GM19043 (cell line): ENCODE data around the gene ARL3.
A peak's percentile ranks its signal among the peaks of the same experiment; 100 is the strongest.
"Not testable (repeated sequence)": the region's sequence is repeated elsewhere in the genome, so short reads cannot be mapped to it uniquely, and the experiment has no call there.

ENCODE experiments used
- ATAC-seq: cut with Tn5 transposase; IDR thresholded peaks from one replicate; pipeline ENCODE4 v1.9.1; 2021; ENCODE audit warnings: low read depth; ENCODE audit not compliant: unreplicated experiment

Gene ARL3

DNA sequence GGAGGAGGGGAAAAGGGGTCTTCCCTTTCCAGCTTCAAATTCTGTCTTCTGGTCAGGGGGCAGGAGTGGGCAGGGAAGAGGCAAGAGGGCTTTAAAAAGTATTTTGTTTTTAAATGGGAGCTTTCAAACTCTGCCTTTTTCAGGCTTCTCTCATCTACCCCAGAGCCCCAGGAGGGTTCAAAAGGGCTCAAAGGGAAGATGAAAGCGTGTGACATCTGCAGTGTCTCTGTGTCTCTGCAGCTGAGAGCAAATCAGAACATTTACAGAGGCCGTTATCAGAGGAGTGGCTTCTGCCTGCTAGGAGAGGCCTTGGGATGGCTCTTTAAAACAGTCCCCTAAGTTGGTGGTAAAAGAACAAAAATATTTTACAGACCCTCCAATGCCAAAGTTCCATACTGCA is 39.6 kb downstream of the ARL3 start:
- ATAC-seq, result no peak

GRCh38 chr10:102673819-102674511 is 40.2 kb downstream of the ARL3 start:
- ATAC-seq, result no peak

DNA sequence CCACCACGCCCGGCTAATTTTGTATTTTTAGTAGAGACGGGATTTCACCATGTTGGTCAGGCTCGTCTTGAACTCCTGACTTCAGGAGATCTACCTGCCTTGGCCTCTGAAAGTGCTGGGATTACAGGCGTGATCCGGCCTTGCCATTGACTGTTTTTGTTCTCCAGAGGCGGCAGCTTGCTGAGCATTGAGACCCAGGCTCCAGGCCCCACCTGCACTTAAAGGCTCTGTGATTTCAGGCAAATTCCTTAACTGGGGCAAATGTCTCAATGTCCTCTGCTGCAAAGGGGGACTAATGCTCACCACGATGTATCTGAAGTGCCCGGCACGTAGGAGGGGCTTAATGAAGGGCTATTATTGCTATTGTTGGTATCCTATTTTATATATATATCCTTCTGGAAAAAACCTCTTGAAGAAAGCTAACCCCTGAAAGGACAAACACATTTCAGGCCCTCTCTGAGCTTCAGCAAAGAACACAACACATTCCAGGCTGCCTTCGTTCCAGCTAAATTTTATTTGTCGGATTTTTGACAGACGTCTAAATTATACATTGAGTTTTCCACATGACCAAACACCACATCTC is 40.9 kb downstream of the ARL3 start:
- ATAC-seq, result no peak

GRCh38 chr10:102670871-102671434 is 43.2 kb downstream of the ARL3 start:
- no peak for ATAC-seq

- no peak for ATAC-seq
Observed at GRCh38 chr10:102670065-102670670, 44.0 kb downstream of the ARL3 start.

DNA sequence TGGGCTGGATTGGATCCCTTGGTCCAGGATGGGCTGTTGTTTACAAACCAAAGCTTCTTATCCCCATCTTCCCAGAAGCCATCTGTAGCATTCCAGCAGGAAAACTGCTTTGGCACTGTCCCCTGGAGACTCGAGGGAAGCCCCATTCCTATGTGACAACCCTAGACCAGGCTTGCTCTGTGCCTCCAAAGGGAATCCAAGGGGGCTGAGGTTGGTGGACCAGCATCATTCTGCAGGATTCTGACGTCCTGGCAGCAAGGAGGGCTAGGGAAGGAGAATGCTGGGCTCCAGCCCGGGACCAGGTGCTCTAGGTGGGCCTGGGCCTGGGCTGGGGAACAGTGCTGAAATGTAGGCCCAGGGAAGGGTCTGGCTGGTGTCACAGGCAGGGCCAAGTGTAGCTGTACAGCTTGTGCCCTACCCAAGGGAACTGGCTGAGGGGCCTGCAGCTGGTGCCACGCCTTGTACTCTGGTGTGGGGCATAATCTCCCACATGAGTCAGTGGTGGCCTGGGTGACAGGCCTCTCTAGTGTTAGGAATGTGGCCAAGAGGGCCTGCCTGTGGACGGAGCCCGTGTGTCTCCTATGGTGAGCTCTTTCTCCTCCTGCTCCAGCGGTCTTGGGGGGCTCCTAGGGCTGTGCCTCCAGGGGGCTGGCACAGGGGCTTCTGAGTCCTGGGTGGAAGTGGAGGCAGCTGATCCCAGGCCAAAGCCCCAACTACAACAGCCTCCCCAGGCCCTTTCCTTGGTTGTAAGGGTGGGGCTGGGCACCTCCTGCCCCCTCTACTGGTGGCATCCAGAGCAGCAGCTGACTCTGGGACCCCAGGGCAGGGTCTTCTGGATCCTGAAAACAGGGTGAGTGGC is 44.8 kb downstream of the ARL3 start:
- no peak for ATAC-seq

DNA sequence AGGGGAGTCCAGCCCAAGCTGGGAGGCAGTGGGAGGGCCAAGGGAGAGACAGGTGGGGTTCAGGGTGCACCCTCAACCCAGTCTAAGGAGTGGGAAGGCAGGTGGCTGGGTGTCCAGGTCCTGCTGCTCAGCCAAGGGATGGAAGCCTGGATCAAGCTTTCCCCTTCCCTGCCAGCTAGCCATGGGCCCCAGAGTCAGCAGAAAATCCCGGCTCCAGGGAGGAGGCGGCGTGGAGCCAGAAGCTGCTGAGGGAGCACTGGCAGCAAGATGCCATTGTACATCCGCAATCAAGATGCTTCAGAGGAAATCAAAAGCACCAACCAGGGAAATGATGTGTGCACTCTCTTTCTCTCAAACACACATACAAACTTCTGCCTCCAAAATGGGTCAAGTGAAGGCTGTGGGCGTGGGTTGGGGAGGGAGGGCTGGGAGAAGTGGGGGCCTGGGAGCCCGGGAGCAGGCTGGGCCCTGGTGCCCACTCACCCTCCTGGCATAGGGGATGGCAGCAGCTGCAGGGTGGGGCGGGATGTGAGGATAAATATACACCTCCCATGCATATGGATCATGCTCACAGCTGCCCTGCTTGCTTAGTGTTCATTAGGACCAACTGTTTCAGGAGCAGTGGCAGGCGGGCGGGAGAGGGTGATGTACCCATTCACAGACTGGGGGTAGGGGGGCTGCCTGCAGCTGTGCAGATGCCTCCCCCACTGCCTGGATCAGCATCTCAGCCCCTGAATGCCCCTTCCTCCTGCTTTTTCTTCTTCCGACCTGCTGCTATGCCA is 45.7 kb downstream of the ARL3 start:
- no peak for ATAC-seq

- not testable (repeated sequence) for ATAC-seq
Observed at GRCh38 chr10:102667411-102667810, 46.8 kb downstream of the ARL3 start.

- ATAC-seq, result no peak
Observed at GRCh38 chr10:102665904-102666509, 48.2 kb downstream of the ARL3 start.

- ATAC-seq, result peak; percentile 10
Observed at GRCh38 chr10:102661658-102662028, 52.6 kb downstream of the ARL3 start.

GRCh38 chr10:102660888-102661657 is 53.1 kb downstream of the ARL3 start:
- ATAC-seq, result peak; percentile 83

DNA sequence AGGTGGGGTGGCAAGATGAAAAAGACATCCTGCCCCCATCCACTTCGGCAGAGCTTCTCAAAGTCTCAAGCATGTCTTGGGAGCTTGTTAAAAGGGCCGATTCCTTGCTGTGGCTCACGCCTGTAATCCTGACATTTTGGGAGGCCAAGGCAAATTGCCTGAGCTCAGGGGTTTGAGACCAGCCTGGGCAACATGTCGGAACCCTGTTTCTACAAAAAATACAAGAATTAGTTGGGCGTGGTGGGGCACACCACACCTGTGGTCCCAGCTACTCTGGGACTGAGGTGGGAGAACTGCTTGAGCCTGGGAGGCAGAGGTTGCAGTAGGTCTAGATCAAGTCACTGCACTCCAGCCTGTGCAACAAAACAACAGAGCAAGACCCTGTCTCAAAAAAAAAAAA is 55.4 kb downstream of the ARL3 start:
- no peak for ATAC-seq

- ATAC-seq, result no peak
Observed at GRCh38 chr10:102657984-102658724, 56.0 kb downstream of the ARL3 start.

- no peak for ATAC-seq
Observed at GRCh38 chr10:102657451-102657850, 56.7 kb downstream of the ARL3 start.

GRCh38 chr10:102656791-102657371 is 57.3 kb downstream of the ARL3 start:
- no peak for ATAC-seq

- ATAC-seq, result no peak
Observed at GRCh38 chr10:102656026-102656425, 58.2 kb downstream of the ARL3 start.

DNA sequence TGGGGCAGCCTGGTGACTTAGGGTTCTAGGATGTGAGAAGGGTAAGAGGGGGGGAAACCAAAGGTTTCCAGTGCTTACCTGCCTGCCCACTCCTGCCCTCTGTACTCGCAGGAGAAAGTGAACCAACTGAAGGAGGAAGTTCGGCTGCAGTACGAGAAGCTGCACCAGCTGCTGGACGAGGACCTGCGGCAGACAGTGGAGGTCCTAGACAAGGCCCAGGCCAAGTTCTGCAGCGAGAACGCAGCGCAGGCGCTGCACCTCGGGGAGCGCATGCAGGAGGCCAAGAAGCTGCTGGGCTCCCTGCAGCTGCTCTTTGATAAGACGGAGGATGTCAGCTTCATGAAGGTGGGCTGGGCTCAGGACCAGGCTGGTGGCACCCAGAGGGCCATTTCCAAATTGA is 59.2 kb downstream of the ARL3 start:
- ATAC-seq, result no peak

DNA sequence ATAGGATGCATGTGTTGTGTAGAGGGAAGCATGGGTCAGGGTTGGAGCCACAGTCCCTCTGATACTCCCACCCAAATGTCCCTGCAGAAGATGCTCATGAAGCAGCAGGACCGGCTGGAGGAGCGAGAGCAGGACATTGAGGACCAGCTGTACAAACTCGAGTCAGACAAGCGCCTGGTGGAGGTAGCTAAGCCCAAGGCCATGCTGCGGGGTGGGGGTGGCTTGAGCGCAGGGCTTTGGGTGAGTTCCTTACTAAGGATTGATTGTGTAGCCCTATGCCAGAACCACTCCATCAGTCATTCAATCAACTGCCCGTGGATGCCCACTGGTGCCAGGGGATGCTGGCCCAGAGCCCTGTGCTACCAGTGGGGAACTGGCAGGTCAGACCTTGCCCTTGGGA is 59.6 kb downstream of the ARL3 start:
- ATAC-seq, result no peak
